Measurements from ENCODE around the gene MICALL2.

MICALL2 gene

GRCh38 chr7:1411414-1411813 is 47.9 kb downstream of the MICALL2 start:
- no peak for DNase-seq

GRCh38 chr7:1410992-1411391 is 48.3 kb downstream of the MICALL2 start:
- no peak for DNase-seq

DNA sequence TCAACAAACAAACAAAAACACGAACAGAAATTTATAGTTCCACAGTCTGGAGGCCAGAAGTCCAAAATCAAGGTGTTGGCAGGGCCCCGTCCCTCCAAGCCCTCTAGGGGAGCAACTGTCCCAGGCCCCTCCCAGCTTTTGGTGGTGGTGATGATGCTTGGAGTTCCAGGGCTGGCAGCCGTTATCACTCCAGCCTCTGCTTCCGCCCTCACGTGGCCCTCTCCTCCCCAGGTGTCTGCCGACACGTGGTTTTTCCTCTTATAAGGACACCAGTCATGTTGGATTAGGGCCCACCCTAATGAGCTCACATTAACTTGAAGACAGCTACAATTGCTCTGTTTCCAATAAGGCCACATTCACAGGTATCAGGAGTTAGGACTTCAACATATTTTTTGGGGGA is 49.7 kb downstream of the MICALL2 start:
- DNase-seq = no peak

- DNase-seq = no peak
These were observed 50.8 kb downstream of the MICALL2 start for GRCh38 chr7:1408466-1408865.

- DNase-seq = no peak
These were observed 51.4 kb downstream of the MICALL2 start for GRCh38 chr7:1407892-1408291.

GRCh38 chr7:1404898-1405548 is 54.2 kb downstream of the MICALL2 start:
- no peak for DNase-seq

GRCh38 chr7:1404460-1404809 is 54.8 kb downstream of the MICALL2 start:
- no peak for DNase-seq

GRCh38 chr7:1403638-1404459 is 55.4 kb downstream of the MICALL2 start:
- no peak for DNase-seq

GRCh38 chr7:1402791-1403637 is 56.3 kb downstream of the MICALL2 start:
- DNase-seq = no peak

DNA sequence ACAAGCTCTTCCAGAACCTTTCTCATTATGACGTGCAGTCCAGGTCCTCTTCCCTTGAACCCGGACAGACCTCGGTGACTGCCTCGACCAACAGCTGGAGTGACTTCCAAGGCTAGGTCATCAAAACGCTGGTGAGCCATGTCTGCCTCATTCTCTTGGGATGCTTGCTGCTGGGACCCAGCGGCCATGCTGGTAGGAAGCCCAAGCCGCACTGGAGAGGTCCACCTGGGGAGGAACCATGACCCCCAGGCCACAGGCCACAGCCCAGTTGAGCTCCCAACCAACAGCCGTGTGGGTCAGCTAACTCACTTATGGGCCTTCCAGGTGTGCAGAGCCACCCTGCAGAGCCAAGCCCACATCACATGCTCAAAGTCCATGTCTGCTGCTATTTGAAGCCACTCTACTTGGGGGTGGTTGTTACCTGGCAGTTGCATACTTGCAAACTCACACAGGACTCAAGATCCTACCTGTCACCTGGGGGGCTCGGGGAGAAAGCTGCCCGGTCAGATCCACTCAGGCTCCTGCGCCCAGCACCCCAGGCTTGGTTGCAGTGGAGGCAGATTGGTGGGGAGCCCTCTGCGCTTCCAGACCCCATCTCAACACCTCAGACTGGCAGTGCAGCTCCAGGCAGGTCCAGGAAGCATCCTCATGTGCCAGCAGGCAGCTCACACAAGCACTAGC is 57.0 kb downstream of the MICALL2 start:
- no peak for DNase-seq

- DNase-seq = no peak
These were observed 58.3 kb downstream of the MICALL2 start for GRCh38 chr7:1401011-1401410.

- DNase-seq = no peak
These were observed 58.9 kb downstream of the MICALL2 start for GRCh38 chr7:1400371-1400770.

- no peak for DNase-seq
These were observed 61.6 kb downstream of the MICALL2 start for GRCh38 chr7:1397491-1398327.

GRCh38 chr7:1396195-1396594 is 63.1 kb downstream of the MICALL2 start:
- no peak for DNase-seq

- DNase-seq = no peak
These were observed 63.8 kb downstream of the MICALL2 start for GRCh38 chr7:1395211-1396070.

DNA sequence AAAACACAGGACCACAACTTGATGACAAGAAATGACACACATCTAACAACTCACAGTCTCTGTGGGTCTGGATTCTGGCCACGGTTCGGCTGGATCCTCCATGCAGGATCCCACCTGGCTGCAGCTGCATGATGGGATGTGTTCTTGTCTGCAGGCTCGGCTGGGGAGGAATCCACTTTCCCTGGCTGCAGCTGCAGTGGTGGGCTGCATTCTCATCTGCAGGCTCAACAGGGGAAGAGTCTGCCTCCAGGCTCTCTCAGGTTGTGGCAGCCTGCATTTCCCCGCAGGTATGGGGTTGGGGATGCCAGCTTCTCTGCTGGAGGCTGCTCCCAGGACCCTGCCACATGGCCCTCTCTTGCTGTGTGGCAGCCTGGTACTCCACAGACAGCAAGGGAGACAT is 64.9 kb downstream of the MICALL2 start:
- no peak for DNase-seq

DNA sequence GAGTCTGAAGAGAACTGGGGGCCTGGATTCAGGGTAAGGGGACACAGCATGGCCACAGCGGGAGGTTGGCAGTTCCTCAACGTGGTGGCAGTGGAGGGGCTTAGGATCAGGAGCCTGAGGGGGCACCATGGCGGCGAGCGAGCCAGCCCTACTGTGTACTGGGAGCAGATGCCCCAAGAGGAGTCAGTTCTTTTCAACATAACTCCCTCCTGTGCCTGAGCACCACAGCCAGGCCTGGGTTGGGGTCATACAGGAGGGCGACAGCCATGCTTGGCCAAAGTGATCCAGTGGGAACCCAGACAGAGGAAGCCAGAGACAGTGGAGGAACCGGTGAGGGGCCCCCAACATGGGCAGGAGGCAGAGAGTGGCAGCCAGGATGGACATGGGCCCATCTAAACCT is 65.8 kb downstream of the MICALL2 start:
- no peak for DNase-seq

- DNase-seq = no peak
These were observed 66.7 kb downstream of the MICALL2 start for GRCh38 chr7:1392556-1392955.

GRCh38 chr7:1391449-1391848 is 67.8 kb downstream of the MICALL2 start:
- DNase-seq = no peak

DNA sequence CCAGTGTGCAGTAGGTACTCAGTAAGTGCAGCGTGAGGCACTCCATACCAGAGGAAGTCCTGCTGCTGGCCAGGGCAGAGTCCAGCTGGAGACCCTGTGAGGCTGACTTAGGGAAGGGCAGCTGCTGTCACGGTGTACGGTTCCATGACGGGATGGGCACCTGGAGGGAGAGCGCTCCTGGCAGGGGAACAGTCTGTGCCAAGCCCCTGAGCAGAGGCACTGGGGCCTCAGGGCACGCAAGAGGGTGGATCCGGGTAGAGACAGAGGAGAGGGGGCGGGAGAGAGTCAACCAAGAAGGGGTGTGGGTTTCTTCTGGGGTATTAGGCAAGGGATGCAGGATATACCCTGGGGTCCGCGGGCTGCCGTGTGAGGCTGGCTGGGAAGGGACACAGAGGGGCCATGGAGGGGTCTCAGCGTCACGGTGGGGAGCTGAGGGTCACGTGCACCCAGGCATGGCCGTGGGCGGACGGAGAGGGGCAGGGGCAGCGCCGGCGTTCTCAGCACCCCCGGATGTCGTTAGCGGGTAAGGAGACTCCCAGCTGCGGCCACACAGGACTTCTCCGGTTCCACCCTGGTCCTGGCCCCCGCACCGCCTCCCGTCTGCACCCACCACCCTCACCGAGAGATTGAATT is 70.5 kb downstream of the MICALL2 start:
- DNase-seq = no peak

Data from activated effector memory CD4-positive, alpha-beta T cell treated with anti-CD3 and anti-CD28 coated beads, Interleukin-2, amount 50 U/mL, for 16 hours (primary cell).